8988T (cell line): ENCODE results near the gene NPSR1.
"Not testable (repeated sequence)": the region's sequence is repeated elsewhere in the genome, so short reads cannot be mapped to it uniquely, and the experiment has no call there.

Experiments
- DNase-seq: peaks from one replicate; pipeline ENCODE4 v3.0.0; 2011

The NPSR1 gene

GRCh38 chr7:34839645-34840044 lies 181.6 kb downstream of the NPSR1 start:
- DNase-seq: no peak

- no peak for DNase-seq
Measured at GRCh38 chr7:34840176-34840785, 182.3 kb downstream of the NPSR1 start.

GRCh38 chr7:34841326-34841725 lies 183.3 kb downstream of the NPSR1 start:
- DNase-seq: no peak

- no peak for DNase-seq
Measured at GRCh38 chr7:34842782-34843181, 184.8 kb downstream of the NPSR1 start.

GRCh38 chr7:34844406-34844805 lies 186.4 kb downstream of the NPSR1 start:
- no peak for DNase-seq

- DNase-seq: no peak
Measured at GRCh38 chr7:34844936-34845665, 187.1 kb downstream of the NPSR1 start.

GRCh38 chr7:34845666-34846361 lies 187.8 kb downstream of the NPSR1 start:
- DNase-seq: no peak

GRCh38 chr7:34846976-34847375 lies 189.0 kb downstream of the NPSR1 start:
- DNase-seq: no peak

GRCh38 chr7:34848670-34849069 lies 190.7 kb downstream of the NPSR1 start:
- DNase-seq: no peak

- no peak for DNase-seq
Measured at GRCh38 chr7:34849163-34849960, 191.3 kb downstream of the NPSR1 start.

- no peak for DNase-seq
Measured at GRCh38 chr7:34849986-34850385, 192.0 kb downstream of the NPSR1 start.

- DNase-seq: no peak
Measured at GRCh38 chr7:34850681-34851080, 192.7 kb downstream of the NPSR1 start.

- DNase-seq: no peak
Measured at GRCh38 chr7:34851431-34851830, 193.4 kb downstream of the NPSR1 start.

- DNase-seq: not testable (repeated sequence)
Measured at GRCh38 chr7:34858444-34858843, 200.4 kb downstream of the NPSR1 start.

GRCh38 chr7:34859281-34859680 lies 201.3 kb downstream of the NPSR1 start:
- DNase-seq: not testable (repeated sequence)

- DNase-seq: not testable (repeated sequence)
Measured at GRCh38 chr7:34866222-34866621, 208.2 kb downstream of the NPSR1 start.

- not testable (repeated sequence) for DNase-seq
Measured at GRCh38 chr7:34867341-34867740, 209.3 kb downstream of the NPSR1 start.

GRCh38 chr7:34868602-34869001 lies 210.6 kb downstream of the NPSR1 start:
- not testable (repeated sequence) for DNase-seq

GRCh38 chr7:34869057-34869456 lies 211.0 kb downstream of the NPSR1 start:
- DNase-seq: no peak

- not testable (repeated sequence) for DNase-seq
Measured at GRCh38 chr7:34870041-34870440, 212.0 kb downstream of the NPSR1 start.

- DNase-seq: not testable (repeated sequence)
Measured at GRCh38 chr7:34874329-34874728, 216.3 kb downstream of the NPSR1 start.

GRCh38 chr7:34875481-34875880 lies 217.5 kb downstream of the NPSR1 start:
- DNase-seq: no peak
